Small intestine (tissue), 7 donors: ENCODE measurements around the gene FGR. TPM values are rescaled to one million over a fixed set of nuclear protein-coding genes. Genes with fewer than 3 reads are reported as not detected.

Experiments used
- DNase-seq, 2 donors: peaks; one replicate each; pipeline versions ENCODE4 v3.0.0 to v3.0.0-alpha.2; 2013
- FAIRE-seq: peaks from 2 replicates; lab custom pipeline; 2012; peaks lifted over from hg19 to GRCh38; lab: Jason Lieb, UNC
- H3K27ac ChIP-seq, 3 donors: one replicate each; pipeline ENCODE4 v1.5.1; 2013; ENCODE audit warnings: low read length in 2 of 3, mild to moderate bottlenecking in 2 of 3, control low read depth in 1 of 3, inconsistent platforms in 1 of 3, low read depth in 1 of 3, moderate library complexity in 1 of 3
- H3K27me3 ChIP-seq, 3 donors: one replicate each; pipeline ENCODE4 v1.6.1; 2013; ENCODE audit warnings: low read length in 3 of 3, inconsistent platforms in 1 of 3; ENCODE audit not compliant: control insufficient read depth in 3 of 3, insufficient read depth in 3 of 3
- H3K36me3 ChIP-seq, 3 donors: one replicate each; pipeline ENCODE4 v1.6.1; 2013; ENCODE audit warnings: low read length in 3 of 3, inconsistent platforms in 1 of 3, low read depth in 1 of 3, mild to moderate bottlenecking in 1 of 3, moderate library complexity in 1 of 3; ENCODE audit not compliant: control insufficient read depth in 3 of 3, insufficient read depth in 2 of 3
- H3K4me1 ChIP-seq, 3 donors: one replicate each; pipeline ENCODE4 v1.6.1; 2013; ENCODE audit warnings: low read length in 2 of 3, inconsistent platforms in 1 of 3, low read depth in 1 of 3, mild to moderate bottlenecking in 1 of 3, moderate library complexity in 1 of 3; ENCODE audit not compliant: control insufficient read depth in 3 of 3, insufficient read depth in 2 of 3
- H3K4me3 ChIP-seq, 3 donors: one replicate each; pipeline ENCODE4 v1.5.1; 2013; ENCODE audit warnings: low read length in 3 of 3, control low read depth in 1 of 3, inconsistent platforms in 1 of 3, low read depth in 1 of 3, mild to moderate bottlenecking in 1 of 3, moderate library complexity in 1 of 3
- H3K9me3 ChIP-seq, 2 donors: one replicate each; pipeline ENCODE4 v1.6.1; 2013; ENCODE audit warnings: low read depth in 1 of 2, low read length in 1 of 2; ENCODE audit not compliant: control insufficient read depth in 2 of 2, insufficient read depth in 1 of 2
- WGBS, 3 donors: extraction: QIAGEN DNeasy Blood & Tissue Kit; methylation state at CpG; one replicate each; pipeline ENCODE4 v1.1.7; 2013; 5-methylcytosine and 5-hydroxymethylcytosine counted together
- polyA plus RNA-seq, 4 donors: library from polyadenylated mRNA; stranded (reverse) in 3 of 4; unstranded in 1 of 4; fragments of 200-250 nt in 3 of 4; fragments of 120-200 nt in 1 of 4; gene quantifications; one replicate each; pipeline versions ENCODE4 v1.2.1 to v1.2.3, GENCODE V29; 2013
- donor health status: healthy with polysubstance abuse.
- donor health status: control.
- donor health status: control.
- donor health status: Bipolar disorder and iron deficiency.
- donor health status: healthy.

FGR gene
- polyA plus RNA-seq, 4 donors = 1.6 to 12.6 (median 1.8) TPM

GRCh38 chr1:27671964-27672749, 37.2 kb upstream of the FGR start, which contains the start of gene IFI6:
Gene IFI6, minus strand, starts transcription at chr1:27672192. Its CDS starts 2,878 bp downstream, at chr1:27669314.
- FAIRE-seq (no peak), DNase-seq (peak; percentile 94 to 97)
- Histone ChIP-seq H3K4me3 (peak within 1 kb of the TSS; percentile 26 to 42 (median 32)), H3K36me3 (no peaks in the 10 kb centered on the region), H3K4me1 (peaks cover 0 to 23% (median 3%) of the 10 kb centered on the region in 3 donors), H3K27ac (peak within 1 kb of the TSS; percentile 45 to 92 (median 88)), H3K9me3 (no peaks in the 10 kb centered on the region), H3K27me3 (no peaks in the 10 kb centered on the region)
- 0 to 1% (median 0%) methylated on average over 10 of the region's 10 CpGs for WGBS, 3 donors

GRCh38 chr1:27669876-27670275, 34.9 kb upstream of the FGR start:
- Histone ChIP-seq H3K36me3 (no peaks in the 10 kb centered on the region), H3K4me1 (peaks cover 0 to 23% (median 3%) of the 10 kb centered on the region in 3 donors), H3K4me3 (no peak overlapping the region), H3K27ac (no peak overlapping the region), H3K27me3 (no peaks in the 10 kb centered on the region), H3K9me3 (no peaks in the 10 kb centered on the region)
- no peak for DNase-seq
- no peak for FAIRE-seq
- 60 to 73% (median 72%) methylated on average over 4 of the region's 4 CpGs for WGBS, 3 donors

- Histone ChIP-seq H3K4me1 (peaks cover 0 to 23% (median 3%) of the 10 kb centered on the region in 3 donors), H3K27me3 (no peaks in the 10 kb centered on the region), H3K9me3 (no peaks in the 10 kb centered on the region), H3K27ac (peak overlapping the region in 1 of 3 donors; percentile 69), H3K4me3 (peak overlapping the region in 2 of 3 donors; percentile 4 to 5), H3K36me3 (no peaks in the 10 kb centered on the region)
- DNase-seq = peak; percentile 60 to 87
- 11 to 17% (median 17%) methylated on average over 34 to 36 of the region's 36 CpGs for WGBS, 3 donors
- no peak for FAIRE-seq
Observed at GRCh38 chr1:27668808-27669723, 34.1 kb upstream of the FGR start.

DNA sequence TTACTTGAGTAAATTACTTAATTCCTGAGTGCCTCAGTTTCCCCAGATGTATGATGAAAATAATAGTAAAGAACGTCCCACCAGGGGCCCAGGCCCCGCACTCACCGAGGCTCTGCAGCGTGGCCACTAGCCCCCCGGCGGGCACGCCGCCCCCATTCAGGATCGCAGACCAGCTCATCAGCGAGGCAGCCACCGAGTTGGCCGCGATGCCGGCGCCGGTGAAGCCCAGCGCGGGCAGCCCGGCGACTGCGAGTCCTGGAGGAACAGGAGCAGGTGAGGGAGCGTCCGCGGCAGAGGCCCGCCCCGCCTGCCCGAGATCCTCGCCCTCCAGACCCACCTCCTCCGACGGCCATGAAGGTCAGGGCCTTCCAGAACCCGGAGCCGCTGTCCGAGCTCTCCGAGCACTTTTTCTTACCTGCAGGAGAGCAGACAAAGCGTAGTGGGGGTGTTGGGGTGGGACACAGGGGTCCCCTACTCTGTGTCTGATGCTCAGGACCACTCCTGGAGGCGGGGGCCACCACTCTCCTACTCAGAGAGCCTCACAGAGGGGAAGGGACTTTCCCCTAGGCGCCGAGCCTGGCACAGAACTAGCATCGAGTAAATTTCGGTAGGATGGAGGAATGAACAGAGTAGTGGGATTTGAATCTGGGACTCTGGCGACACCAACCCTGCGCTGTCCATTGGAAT, 33.3 kb upstream of the FGR start:
- H3K9me3 ChIP-seq = no peaks in the 10 kb centered on the region
- DNase-seq (no peak), FAIRE-seq (no peak)
- H3K4me3 ChIP-seq = no peak overlapping the region
- 87 to 90% (median 87%) methylated on average over 39 to 42 of the region's 42 CpGs for WGBS, 3 donors
- peaks cover 0 to 23% (median 3%) of the 10 kb centered on the region in 3 donors for H3K4me1 ChIP-seq
- H3K36me3 ChIP-seq = no peaks in the 10 kb centered on the region
- H3K27ac ChIP-seq = no peak overlapping the region
- H3K27me3 ChIP-seq = no peaks in the 10 kb centered on the region

- Histone ChIP-seq H3K36me3 (no peaks in the 10 kb centered on the region), H3K27ac (no peak overlapping the region), H3K27me3 (no peaks in the 10 kb centered on the region), H3K4me3 (no peak overlapping the region), H3K4me1 (peaks cover 0 to 18% (median 3%) of the 10 kb centered on the region in 3 donors), H3K9me3 (no peaks in the 10 kb centered on the region)
- 70 to 81% (median 76%) methylated on average over 6 of the region's 6 CpGs for WGBS, 3 donors
- DNase-seq (no peak), FAIRE-seq (no peak)
Observed at GRCh38 chr1:27666791-27667254, 31.8 kb upstream of the FGR start.

DNA sequence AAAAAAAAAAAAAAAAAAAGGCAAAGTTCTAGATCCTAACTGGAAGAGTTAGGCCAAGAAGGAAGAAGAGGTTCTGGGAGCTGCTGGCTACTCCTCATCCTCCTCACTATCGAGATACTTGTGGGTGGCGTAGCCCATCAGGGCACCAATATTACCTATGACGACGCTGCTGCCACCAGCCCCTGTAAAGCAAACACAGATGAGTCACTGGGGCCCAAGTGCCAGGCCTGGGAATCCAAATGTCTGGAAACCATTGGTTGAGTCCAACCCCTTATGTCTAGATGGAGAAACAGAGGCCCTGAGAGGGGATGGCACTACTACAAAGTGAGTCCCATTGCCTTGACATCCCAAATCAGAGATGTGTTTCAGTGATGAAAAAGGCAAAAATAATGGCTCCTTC, 31.3 kb upstream of the FGR start:
- 81 to 91% (median 88%) methylated on average over 4 of the region's 4 CpGs for WGBS, 3 donors
- no peak for FAIRE-seq

GRCh38 chr1:27665016-27665651, 30.1 kb upstream of the FGR start:
- Histone ChIP-seq H3K4me3 (no peak overlapping the region), H3K36me3 (no peaks in the 10 kb centered on the region), H3K9me3 (no peaks in the 10 kb centered on the region), H3K27ac (no peak overlapping the region), H3K4me1 (peaks cover 0 to 14% (median 0%) of the 10 kb centered on the region in 3 donors), H3K27me3 (no peaks in the 10 kb centered on the region)
- FAIRE-seq = no peak
- no peak for DNase-seq
- 89 to 94% (median 90%) methylated on average over 9 of the region's 9 CpGs for WGBS, 3 donors

More for the DNA sequence above, 31.3 kb upstream of the FGR start:
- Histone ChIP-seq H3K4me1 (peaks cover 0 to 15% (median 0%) of the 10 kb centered on the region in 3 donors), H3K27me3 (no peaks in the 10 kb centered on the region), H3K36me3 (no peaks in the 10 kb centered on the region), H3K9me3 (no peaks in the 10 kb centered on the region), H3K4me3 (no peak overlapping the region), H3K27ac (no peak overlapping the region)
- DNase-seq = no peak
